HG03095 (cell line): ENCODE measurements around the gene SLC30A3.

Source experiments
- ATAC-seq: cut with Tn5 transposase; IDR thresholded peaks from one replicate; pipeline ENCODE4 v1.9.1; 2021; ENCODE audit warnings: moderate library complexity; ENCODE audit not compliant: unreplicated experiment

Gene SLC30A3

DNA sequence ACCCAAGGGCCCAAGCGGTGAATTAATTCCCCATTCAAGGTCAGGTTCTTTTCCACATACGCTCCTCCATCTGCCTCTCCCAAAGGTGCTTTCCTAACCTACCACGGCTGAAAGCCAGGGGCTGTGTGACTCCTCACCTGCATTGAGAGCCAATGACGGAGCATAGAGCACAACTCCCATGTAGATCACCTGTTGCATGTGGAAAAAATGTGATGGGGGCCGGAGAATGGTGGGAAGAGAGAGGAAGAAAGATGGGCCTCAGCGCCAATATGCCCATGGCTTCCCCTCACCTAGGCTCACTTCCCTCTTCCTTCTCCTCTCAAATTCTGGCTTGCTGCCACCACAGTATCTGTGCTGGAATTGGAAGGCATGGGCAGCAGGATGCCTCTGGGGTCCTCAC, 56.5 kb downstream of the SLC30A3 start:
- no peak for ATAC-seq

DNA sequence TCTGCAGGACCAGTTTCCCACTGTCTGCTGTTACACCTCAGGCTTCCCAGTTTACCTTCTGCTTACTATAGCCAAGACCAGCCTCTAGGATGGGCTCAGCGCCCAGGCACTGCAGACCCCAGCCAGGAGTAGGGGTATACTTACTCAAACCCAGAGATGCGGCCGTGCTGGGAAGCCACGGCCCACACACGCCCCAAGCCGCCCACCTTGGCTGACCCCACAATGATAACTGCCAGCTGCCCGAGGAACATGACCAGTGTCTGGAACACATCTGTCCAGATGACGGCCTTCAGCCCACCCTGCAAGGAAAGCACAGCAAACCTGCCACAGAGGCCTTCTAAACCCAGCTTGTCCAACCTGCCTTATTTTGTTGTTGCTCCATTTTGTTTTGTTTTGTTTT, 57.6 kb downstream of the SLC30A3 start:
- no peak for ATAC-seq

DNA sequence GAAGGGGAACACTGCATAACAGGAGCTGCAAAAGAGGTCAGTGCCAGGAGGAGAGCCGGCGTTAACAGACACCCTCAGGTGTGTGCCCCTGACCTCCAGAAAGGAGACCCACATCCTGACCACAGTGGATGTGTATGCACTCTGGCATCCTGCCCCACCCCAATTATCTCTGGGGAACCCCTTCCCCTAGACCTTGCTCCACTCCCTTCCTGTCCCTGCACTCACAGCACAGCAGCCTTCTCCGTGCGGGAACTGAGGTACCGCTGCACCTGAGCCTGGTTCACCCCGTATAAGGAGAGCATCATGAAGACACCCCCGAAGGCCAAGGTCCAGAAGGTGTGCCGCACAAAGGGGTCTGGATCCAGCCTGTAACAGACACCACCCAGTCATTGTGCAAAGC, 58.3 kb downstream of the SLC30A3 start:
- no peak for ATAC-seq

DNA sequence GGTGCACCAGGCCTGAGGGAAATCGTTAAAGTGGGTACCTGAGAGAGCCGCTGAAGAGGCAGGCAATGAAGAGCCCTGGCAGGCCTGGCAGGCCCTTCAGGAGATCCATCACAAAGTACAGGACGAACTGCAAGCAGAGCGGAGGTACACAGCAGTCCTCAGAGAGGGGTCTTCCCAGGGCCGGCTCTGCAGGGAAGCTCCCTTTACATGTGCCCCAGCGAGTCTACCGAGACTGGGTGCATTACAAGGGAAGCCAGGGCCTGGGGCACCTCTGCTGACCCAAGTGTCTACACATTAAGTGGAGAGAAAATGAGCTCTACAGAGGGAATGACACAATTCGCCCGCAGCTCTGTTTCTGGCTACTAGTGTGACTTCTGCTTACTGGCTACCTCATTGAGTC, 59.1 kb downstream of the SLC30A3 start:
- ATAC-seq = no peak
